Stimulated activated naive B cell treated with anti-CD40 and anti-IgM and Interleukin-4, amounts not matched to agents 10 μg/mL and 1 μg/mL and 100 μg/mL, for 72 hours (primary cell): ENCODE data around the gene OPCML.

Source experiments
- ATAC-seq, 2 donors: fragments of 150-1000 bp; cut with Tn5 transposase; replicated peaks; 2 replicates each; pipeline ENCODE4 v1.10.0; 2021; ENCODE audit warnings: moderate library complexity in 1 of 2
- DNase-seq: peaks from one replicate; pipeline ENCODE4 v3.0.0; 2021
- H3K27ac Mint-ChIP-seq: one replicate; pipeline ENCODE4 v1.8.0; 2022; ENCODE audit warnings: mild to moderate bottlenecking, mixed read lengths
- H3K27me3 Mint-ChIP-seq, 2 donors: one replicate each; pipeline ENCODE4 v1.8.0; 2022; ENCODE audit warnings: mixed read lengths in 2 of 2
- H3K36me3 Mint-ChIP-seq, 2 donors: one replicate each; pipeline ENCODE4 v1.8.0; 2022; ENCODE audit warnings: mixed read lengths in 2 of 2, mild to moderate bottlenecking in 1 of 2
- H3K4me1 Mint-ChIP-seq, 2 donors: one replicate each; pipeline ENCODE4 v1.8.0; 2022; ENCODE audit warnings: mixed read lengths in 2 of 2, mild to moderate bottlenecking in 1 of 2
- H3K4me3 Mint-ChIP-seq, 2 donors: one replicate each; pipeline ENCODE4 v1.8.0; 2022; ENCODE audit warnings: mild to moderate bottlenecking in 2 of 2, mixed read lengths in 2 of 2, moderate library complexity in 1 of 2
- H3K9me3 Mint-ChIP-seq, 2 donors: one replicate each; pipeline ENCODE4 v1.8.0; 2022; ENCODE audit warnings: mixed read lengths in 2 of 2, mild to moderate bottlenecking in 1 of 2

Gene OPCML

DNA sequence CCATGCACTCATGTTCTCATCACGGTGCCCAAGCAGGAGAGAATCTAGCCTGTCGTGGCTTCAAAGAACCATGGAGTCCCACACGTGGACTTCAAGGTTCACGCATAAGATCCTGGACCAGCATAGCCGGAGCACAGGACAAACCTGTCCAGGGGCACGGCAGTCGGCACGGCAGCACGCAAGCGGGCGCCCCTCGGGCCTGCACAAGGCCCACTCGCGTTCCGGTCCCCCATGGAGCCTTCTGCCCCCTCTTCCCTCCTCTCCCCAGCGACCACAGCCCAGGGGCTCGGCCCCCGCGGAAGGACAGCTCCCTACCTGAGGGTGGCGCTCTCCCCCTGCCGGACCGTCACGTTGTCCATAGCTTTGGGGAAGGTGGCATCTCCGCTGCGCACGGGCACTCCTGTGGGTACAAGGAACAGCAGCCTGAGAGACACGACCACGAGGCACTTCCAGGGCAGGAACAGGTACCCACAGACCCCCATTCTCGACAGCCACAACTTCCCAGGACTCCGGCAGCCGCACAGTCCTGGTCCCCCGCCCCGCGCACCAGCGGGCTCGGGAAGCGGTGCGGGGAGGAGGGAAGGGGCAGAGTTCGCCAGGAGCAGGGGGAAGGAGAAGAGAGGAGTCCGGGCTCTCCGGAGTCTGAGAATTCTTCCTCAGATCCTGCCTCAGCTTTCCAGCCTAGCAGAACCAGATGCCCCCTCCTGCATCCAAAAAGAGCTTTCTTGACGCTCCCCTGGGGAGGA, 589.5 kb downstream of the OPCML start:
- DNase-seq = no peak
- H3K4me1 Mint-ChIP-seq = no peaks in the 10 kb centered on the region
- peak overlapping the region in 1 of 2 donors; percentile 19 for H3K4me3 Mint-ChIP-seq

DNA sequence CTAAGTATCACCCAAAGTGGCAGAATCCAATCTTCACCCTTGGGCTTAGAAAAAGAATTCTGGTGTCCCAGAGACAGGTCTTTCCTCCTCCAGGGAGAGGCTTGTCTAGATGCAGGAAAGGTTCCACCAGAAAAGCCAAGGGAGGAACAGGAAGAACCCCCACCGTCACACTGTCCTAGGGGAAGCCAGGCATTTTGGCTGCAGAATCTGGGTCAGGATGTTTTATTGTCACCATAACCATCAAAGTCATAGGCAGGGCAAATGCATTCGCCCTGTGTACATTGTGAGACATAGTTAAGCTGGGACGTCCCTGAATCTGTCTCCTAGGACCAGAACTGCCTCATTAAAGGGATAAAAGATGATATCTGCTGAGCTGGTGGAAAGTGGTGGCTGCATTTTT, 590.5 kb downstream of the OPCML start:
- H3K36me3 Mint-ChIP-seq = no peaks in the 10 kb centered on the region
- H3K4me3 Mint-ChIP-seq = no peak overlapping the region
- H3K27me3 Mint-ChIP-seq = peaks cover 22 to 35% of the 10 kb centered on the region in 2 donors
- no peaks in the 10 kb centered on the region for H3K4me1 Mint-ChIP-seq
- DNase-seq (no peak), ATAC-seq (no peak)
- no peak overlapping the region for H3K27ac Mint-ChIP-seq
- no peaks in the 10 kb centered on the region for H3K9me3 Mint-ChIP-seq

More for the DNA sequence above, 589.5 kb downstream of the OPCML start:
- Mint-ChIP-seq H3K36me3 (no peaks in the 10 kb centered on the region), H3K27me3 (peaks cover 22 to 35% of the 10 kb centered on the region in 2 donors), H3K27ac (peak overlapping the region; percentile 4), H3K9me3 (no peaks in the 10 kb centered on the region)
- ATAC-seq = no peak

DNA sequence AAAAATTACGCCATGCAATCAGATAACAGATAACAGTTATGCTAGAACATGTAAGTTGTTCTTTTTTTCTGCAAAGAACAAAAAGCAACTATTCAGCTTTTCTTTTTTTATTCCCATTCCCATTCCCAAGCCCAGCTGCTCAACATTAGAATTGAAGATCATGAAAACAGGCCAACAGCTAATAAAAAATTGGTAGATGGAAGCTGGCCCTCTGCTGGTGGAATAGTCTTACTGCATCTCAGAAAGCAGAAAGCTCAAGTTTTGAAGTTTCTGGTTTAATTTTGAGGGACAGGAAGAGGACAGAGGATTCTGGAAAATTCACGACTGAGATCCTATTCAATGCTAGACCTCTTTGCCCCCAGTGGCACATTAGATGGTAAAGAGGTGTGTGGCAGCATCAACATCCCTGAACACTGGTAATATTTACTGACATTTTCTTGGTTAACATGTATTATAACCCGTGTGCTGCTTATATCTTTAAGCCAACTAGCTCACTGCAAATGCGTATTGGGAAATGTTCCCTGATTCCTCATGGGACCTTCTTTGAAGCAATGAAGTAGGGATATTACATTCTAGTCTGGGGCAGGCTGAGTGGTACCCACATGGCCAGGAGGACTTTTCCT, 591.2 kb downstream of the OPCML start:
- ATAC-seq = no peak
- no peaks in the 10 kb centered on the region for H3K36me3 Mint-ChIP-seq
- H3K27ac Mint-ChIP-seq = no peak overlapping the region
- H3K4me1 Mint-ChIP-seq = no peaks in the 10 kb centered on the region
- H3K27me3 Mint-ChIP-seq = peaks cover 22 to 35% of the 10 kb centered on the region in 2 donors
- no peak overlapping the region for H3K4me3 Mint-ChIP-seq
- no peak for DNase-seq
- no peaks in the 10 kb centered on the region for H3K9me3 Mint-ChIP-seq

DNA sequence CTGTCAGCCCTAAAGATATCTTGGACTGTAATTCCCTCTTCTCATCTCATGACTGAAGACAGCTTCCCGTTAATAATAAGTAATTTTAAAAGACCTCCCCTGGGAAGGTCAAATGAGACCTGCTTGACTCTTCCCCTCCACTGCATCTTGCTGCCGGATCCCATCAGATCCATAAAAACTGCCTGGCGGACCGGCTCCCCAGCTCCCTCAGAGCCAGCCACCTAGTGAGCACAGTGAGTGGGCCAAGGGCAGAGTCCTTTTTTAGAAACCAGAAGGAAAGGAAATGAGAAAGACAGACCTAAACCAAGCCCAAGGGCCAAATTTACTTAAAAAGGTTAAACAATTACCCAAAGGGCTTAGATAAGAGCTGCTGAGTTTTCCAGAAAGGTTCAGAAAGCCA, 595.3 kb downstream of the OPCML start:
- Mint-ChIP-seq H3K4me3 (no peak overlapping the region), H3K27me3 (peaks cover 0 to 10% of the 10 kb centered on the region in 2 donors), H3K36me3 (no peaks in the 10 kb centered on the region), H3K27ac (no peak overlapping the region), H3K9me3 (no peaks in the 10 kb centered on the region), H3K4me1 (no peaks in the 10 kb centered on the region)
- ATAC-seq (no peak), DNase-seq (no peak)

DNA sequence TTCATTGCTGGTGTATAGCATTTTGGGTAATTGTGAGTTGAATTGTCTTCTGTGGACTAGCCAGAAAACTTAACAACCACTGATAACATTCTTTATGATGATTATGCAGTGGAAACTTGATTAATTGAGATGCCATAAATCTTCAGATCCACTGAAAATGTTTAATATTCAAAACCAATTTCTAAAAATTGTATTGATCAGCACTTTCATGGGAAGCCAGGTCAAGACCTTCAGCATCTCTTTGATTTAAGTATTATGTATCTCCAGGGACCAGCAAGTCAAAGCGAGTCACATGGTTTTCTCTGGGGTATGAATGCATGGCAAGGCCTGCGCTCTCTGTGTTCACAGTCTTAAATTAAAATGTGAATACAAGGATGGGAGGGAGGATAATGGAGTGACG, 596.9 kb downstream of the OPCML start:
- no peaks in the 10 kb centered on the region for H3K9me3 Mint-ChIP-seq
- DNase-seq = no peak
- H3K36me3 Mint-ChIP-seq = no peaks in the 10 kb centered on the region
- ATAC-seq = no peak
- H3K4me1 Mint-ChIP-seq = no peaks in the 10 kb centered on the region
- H3K27ac Mint-ChIP-seq = no peak overlapping the region
- no peak overlapping the region for H3K4me3 Mint-ChIP-seq
- H3K27me3 Mint-ChIP-seq = no peaks in the 10 kb centered on the region

DNA sequence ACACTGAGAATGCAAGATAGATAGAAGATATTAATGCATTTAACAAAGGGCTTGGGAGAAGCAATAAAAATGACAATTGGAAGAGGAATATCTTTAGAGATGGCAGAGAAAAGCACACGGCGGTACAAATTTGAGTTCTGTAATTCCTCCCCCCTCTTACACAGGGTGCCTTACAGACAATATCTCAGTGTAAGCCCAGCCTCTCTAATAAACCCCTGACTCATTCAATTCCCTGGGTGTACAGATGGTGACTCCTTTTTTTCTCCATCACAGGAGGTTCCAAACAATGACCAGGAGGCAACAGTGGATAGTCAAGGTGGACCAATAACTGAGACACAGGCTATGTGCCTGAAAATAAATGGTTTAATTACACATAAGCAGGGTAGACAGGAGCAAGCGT, 598.6 kb downstream of the OPCML start:
- Mint-ChIP-seq H3K36me3 (no peaks in the 10 kb centered on the region), H3K4me1 (no peaks in the 10 kb centered on the region), H3K27me3 (no peaks in the 10 kb centered on the region), H3K4me3 (no peak overlapping the region), H3K9me3 (peaks cover 0 to 4% of the 10 kb centered on the region in 2 donors), H3K27ac (no peak overlapping the region)
- ATAC-seq = no peak
- DNase-seq = no peak

DNA sequence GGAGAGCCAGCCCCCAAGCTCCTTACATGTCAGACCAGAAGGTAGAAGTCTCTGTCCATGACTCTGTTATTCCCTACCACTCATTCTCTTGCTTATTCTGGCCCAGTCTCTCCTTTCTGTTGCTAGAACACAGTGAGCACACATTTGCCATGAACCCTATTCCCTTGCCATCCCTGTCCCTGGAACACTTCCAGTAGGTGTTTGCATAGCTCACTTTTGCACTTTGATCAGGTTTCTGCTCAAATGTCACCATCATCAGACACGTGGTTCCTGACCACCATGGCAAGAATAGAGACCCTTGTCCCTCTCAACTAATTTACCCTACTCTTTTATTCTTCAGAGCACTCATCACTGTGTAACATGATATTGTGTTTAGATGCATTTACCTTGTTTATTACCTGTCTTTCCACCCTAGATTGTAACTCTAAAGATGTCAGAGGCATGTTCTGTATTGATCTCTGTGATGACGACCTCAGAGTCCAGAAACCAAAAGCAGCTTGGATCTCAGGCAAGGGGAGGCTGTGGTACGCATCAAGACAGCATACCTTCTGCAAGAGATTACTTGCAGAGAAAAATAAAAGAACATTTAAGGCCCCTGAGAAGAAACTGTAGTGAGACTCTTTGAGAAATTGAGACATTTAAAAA, 606.4 kb downstream of the OPCML start:
- H3K27ac Mint-ChIP-seq = no peak overlapping the region
- no peaks in the 10 kb centered on the region for H3K4me1 Mint-ChIP-seq
- ATAC-seq (no peak), DNase-seq (no peak)
- H3K27me3 Mint-ChIP-seq = no peaks in the 10 kb centered on the region
- H3K4me3 Mint-ChIP-seq = no peak overlapping the region
- H3K36me3 Mint-ChIP-seq = no peaks in the 10 kb centered on the region
- H3K9me3 Mint-ChIP-seq = peaks cover 1 to 4% of the 10 kb centered on the region in 2 donors

DNA sequence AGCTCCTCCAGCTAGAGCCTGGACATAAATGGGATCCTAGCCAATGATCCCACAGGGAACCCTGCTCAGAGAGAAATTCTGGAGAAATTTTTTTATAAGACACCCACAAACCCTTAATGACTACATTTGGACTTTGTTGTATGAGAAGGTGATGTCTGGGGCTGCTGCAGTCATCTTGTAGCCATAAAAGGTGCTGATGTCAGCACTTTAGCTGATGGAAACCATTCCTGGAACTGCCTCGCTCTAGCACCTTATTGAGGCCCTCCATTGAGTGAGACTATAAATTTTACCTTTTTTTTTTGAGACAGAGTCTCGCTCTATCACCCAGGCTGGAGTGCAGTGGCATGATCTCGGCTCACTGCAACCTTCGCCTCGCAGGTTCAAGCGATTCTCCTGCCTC, 610.7 kb downstream of the OPCML start:
- no peaks in the 10 kb centered on the region for H3K36me3 Mint-ChIP-seq
- no peaks in the 10 kb centered on the region for H3K4me1 Mint-ChIP-seq
- DNase-seq = no peak
- no peaks in the 10 kb centered on the region for H3K27me3 Mint-ChIP-seq
- peaks cover 0 to 4% of the 10 kb centered on the region in 2 donors for H3K9me3 Mint-ChIP-seq
- no peak overlapping the region for H3K27ac Mint-ChIP-seq
- H3K4me3 Mint-ChIP-seq = no peak overlapping the region
- ATAC-seq = no peak

DNA sequence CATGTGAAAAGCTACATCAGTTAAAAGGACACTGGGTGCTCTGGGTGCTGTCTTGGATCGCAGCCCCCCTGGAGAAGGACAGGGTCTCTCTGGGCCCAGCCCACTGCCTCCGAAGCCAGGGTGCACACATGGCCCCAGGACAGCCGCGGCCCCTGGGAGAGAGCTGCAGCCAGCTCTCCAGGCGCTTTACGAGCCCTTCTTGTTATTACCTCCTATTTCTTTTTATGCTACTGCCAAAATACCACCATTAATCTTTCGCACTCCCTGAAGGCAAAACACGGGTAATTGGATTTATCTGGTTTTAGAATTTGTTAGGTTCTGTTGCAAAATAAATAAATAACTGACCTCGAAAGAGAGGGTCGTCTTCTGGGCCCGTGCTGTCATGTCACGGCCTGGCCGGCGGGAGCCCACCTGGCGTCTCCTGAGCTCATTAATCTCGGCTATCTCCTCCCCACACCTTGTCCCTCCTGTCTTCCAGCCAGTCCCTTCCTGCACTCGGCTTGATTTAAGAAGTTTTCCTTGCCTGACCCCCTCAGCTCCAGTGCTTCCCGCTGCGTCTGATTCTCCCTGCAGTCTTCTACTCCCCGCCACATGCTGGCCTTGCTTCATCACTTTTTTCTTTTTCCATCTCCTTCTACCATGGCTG, 611.7 kb downstream of the OPCML start:
- DNase-seq = no peak
- Mint-ChIP-seq H3K27me3 (no peaks in the 10 kb centered on the region), H3K4me3 (no peak overlapping the region), H3K9me3 (peaks cover 0 to 4% of the 10 kb centered on the region in 2 donors), H3K36me3 (no peaks in the 10 kb centered on the region), H3K4me1 (no peaks in the 10 kb centered on the region), H3K27ac (no peak overlapping the region)
- ATAC-seq = no peak

DNA sequence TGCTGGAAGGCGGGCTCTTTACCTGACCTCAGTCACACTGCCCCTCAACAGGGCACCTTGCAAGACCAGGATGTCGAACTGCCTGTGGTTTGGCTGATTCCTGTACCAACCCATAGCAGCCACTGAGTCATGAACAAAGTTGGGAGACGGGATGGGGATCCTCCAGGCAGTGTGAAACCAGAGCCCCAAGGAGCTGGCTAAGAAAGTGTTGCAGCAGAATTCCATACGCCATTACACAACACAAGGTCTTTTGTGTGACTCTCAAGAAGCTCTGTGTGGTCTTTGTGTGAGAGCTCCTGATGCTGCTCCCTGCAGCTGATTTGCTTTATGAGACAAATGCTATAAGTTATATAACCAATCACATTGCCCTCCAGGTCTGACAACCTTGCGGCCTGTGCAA, 617.7 kb downstream of the OPCML start:
- DNase-seq (no peak), ATAC-seq (no peak)
- H3K27me3 Mint-ChIP-seq = no peaks in the 10 kb centered on the region
- no peaks in the 10 kb centered on the region for H3K4me1 Mint-ChIP-seq
- no peaks in the 10 kb centered on the region for H3K36me3 Mint-ChIP-seq
- H3K4me3 Mint-ChIP-seq = no peak overlapping the region
- H3K27ac Mint-ChIP-seq = no peak overlapping the region
- no peaks in the 10 kb centered on the region for H3K9me3 Mint-ChIP-seq

DNA sequence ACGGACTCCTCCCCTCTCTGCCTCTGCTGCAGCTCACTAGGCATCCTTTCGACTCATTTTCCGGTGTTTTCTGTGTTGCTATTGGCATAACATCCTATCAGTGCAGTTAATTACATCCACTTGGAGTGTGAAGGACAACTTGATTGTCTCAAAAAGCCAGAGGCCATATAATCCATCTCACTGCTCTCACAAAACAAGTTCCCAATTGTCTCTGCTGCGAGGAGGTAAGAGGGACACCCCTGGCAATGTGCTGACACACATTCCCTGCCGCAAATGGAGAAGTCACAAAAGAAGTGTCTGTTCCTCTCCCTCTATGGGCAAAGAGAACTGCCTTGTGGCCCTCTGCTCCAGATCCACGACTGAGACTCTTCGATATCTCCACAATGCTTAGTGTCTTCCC, 618.4 kb downstream of the OPCML start:
- Mint-ChIP-seq H3K36me3 (no peaks in the 10 kb centered on the region), H3K4me3 (no peak overlapping the region), H3K9me3 (no peaks in the 10 kb centered on the region), H3K27me3 (no peaks in the 10 kb centered on the region), H3K4me1 (no peaks in the 10 kb centered on the region), H3K27ac (no peak overlapping the region)
- DNase-seq (no peak), ATAC-seq (no peak)

DNA sequence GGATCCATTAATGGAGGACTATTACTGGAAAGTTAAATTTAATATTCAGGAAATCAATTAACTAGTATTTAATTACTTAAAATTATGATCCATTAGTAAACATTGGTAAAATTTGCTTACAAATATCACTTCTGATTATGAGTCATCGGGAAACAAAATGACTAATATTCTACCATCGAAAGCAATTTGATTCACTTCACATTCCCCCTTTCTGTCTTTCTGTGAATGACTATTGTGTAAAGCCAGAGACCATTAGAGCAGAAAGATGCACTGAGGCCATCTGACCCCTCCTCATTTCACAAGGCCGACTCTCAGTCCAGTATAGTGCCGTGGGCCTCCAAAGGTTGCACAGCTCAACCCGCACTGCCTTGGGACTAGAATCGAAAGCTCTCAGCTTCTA, 619.0 kb downstream of the OPCML start:
- Mint-ChIP-seq H3K4me1 (no peaks in the 10 kb centered on the region), H3K27me3 (no peaks in the 10 kb centered on the region), H3K36me3 (no peaks in the 10 kb centered on the region), H3K4me3 (no peak overlapping the region), H3K27ac (no peak overlapping the region), H3K9me3 (no peaks in the 10 kb centered on the region)
- ATAC-seq (no peak), DNase-seq (no peak)

DNA sequence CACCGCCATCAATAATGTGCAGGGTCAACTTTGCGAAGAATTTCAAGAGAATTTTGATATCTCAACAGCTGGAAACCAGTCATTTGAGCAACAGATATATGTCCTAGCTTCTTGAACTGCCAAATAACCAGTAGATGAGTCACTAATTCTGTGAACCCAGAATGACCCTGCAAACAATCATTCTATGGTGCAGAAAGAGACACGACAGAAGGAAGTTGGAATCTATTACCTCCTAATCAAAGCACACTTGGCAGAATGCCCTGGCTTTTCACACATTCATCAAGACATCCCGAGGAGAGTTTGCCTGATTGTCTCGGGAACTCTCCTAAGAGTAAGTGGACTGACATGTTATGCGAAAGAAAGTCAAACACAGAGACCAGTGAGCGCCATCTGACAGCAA, 621.1 kb downstream of the OPCML start:
- Mint-ChIP-seq H3K4me1 (no peaks in the 10 kb centered on the region), H3K27ac (no peak overlapping the region), H3K9me3 (no peaks in the 10 kb centered on the region), H3K4me3 (no peak overlapping the region), H3K36me3 (no peaks in the 10 kb centered on the region), H3K27me3 (no peaks in the 10 kb centered on the region)
- DNase-seq (no peak), ATAC-seq (no peak)

DNA sequence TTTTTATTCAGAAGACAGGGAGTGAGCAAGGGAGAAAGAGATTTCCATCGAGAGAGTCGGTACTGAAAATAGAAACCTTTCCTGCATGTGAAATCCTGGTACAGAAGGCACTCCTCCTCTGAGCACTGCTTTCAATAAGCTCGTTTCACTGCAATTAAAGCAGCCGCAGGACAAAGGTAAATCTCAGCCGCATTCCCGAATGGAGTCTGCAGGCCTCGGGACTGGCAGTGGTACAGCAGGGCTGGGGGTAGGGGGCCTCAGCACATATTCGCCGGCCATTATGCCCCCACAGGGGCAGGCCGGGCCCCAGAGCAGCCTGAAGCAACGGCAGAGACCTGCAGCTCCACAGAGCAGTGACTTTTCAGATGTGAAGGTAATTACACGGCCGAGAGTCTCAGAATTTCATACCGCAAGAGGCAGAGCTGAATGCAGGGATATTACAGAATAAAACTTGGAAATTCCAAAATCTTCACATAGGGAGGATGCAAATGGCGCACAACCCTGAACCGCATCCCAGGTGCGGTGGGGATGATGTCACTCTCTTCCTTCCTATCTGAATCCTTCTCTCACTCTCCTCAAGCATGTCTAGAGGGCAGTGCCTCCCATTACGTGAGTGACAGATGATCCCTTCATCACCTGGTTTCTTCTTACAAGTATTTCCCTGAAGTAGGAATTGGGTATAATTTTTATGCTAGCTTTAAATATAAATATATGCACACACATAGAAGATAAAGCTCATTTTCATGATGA, 622.1 kb downstream of the OPCML start:
- Mint-ChIP-seq H3K9me3 (no peaks in the 10 kb centered on the region), H3K27me3 (no peaks in the 10 kb centered on the region), H3K36me3 (no peaks in the 10 kb centered on the region), H3K27ac (no peak overlapping the region), H3K4me3 (no peak overlapping the region), H3K4me1 (no peaks in the 10 kb centered on the region)
- DNase-seq = no peak
- no peak for ATAC-seq
